Measurements from ENCODE around the gene COQ8B.
"Not testable (repeated sequence)": the region's sequence is repeated elsewhere in the genome, so short reads cannot be mapped to it uniquely, and the experiment has no call there.

COQ8B gene

GRCh38 chr19:40716482-40717324 is at the start of gene COQ8B, which contains the start of gene ITPKC:
Gene COQ8B (minus strand): TSS chr19:40716886. CDS start chr19:40714632, 2,254 bp downstream.
Gene ITPKC (plus strand): TSS chr19:40717112. CDS start chr19:40717136, 24 bp downstream.
- peak; percentile 96 to 99 for DNase-seq

- DNase-seq = not testable (repeated sequence)
Observed at GRCh38 chr19:40766385-40766784, 49.7 kb upstream of the COQ8B start.

- DNase-seq = no peak
Observed at GRCh38 chr19:40763963-40764362, 47.3 kb upstream of the COQ8B start.

GRCh38 chr19:40763526-40763925 is 46.8 kb upstream of the COQ8B start:
- DNase-seq = no peak

GRCh38 chr19:40762754-40763470 is 46.2 kb upstream of the COQ8B start:
- no peak for DNase-seq

- DNase-seq = no peak
Observed at GRCh38 chr19:40759352-40759751, 42.7 kb upstream of the COQ8B start.

- DNase-seq = no peak
Observed at GRCh38 chr19:40758491-40758890, 41.8 kb upstream of the COQ8B start.

GRCh38 chr19:40756502-40757110 is 39.9 kb upstream of the COQ8B start:
- no peak for DNase-seq

GRCh38 chr19:40755791-40756190 is 39.1 kb upstream of the COQ8B start:
- DNase-seq = no peak

GRCh38 chr19:40755248-40755624 is 38.5 kb upstream of the COQ8B start:
- no peak for DNase-seq

- DNase-seq = no peak
Observed at GRCh38 chr19:40754611-40755247, 38.0 kb upstream of the COQ8B start.

GRCh38 chr19:40752257-40752781 is 35.6 kb upstream of the COQ8B start:
- DNase-seq = no peak

GRCh38 chr19:40750874-40751537 is 34.3 kb upstream of the COQ8B start, which contains the start of gene SNRPA:
Gene SNRPA (plus strand): TSS chr19:40751203. CDS start chr19:40751409, 206 bp downstream.
- DNase-seq = peak; percentile 74 to 96

- peak; percentile 99 to 100 for DNase-seq
Observed at GRCh38 chr19:40750058-40750873, 33.6 kb upstream of the COQ8B start, which contains the start of gene ACTMAP. Gene ACTMAP (minus strand): TSS chr19:40750477. CDS start chr19:40749803, 674 bp downstream.

- DNase-seq = no peak
Observed at GRCh38 chr19:40747536-40747935, 30.9 kb upstream of the COQ8B start.

- DNase-seq = no peak
Observed at GRCh38 chr19:40745402-40745780, 28.7 kb upstream of the COQ8B start.

GRCh38 chr19:40744554-40745401 is 28.1 kb upstream of the COQ8B start:
- no peak for DNase-seq

- DNase-seq = no peak
Observed at GRCh38 chr19:40743926-40744325, 27.2 kb upstream of the COQ8B start.

GRCh38 chr19:40742886-40743285 is 26.2 kb upstream of the COQ8B start:
- no peak for DNase-seq

GRCh38 chr19:40742477-40742876 is 25.8 kb upstream of the COQ8B start:
- DNase-seq = no peak

Data from cerebellar nuclear complex (tissue), 1 donor.